Gastrocnemius medialis (tissue), 4 donors: ENCODE measurements around the gene DMAC2. TPM values are rescaled to one million over a fixed set of nuclear protein-coding genes. Genes with fewer than 3 reads are reported as not detected.

Experiments
- ATAC-seq, 2 donors: fragments of 150-250 bp; one replicate each; pipeline ENCODE4 v1.9.1; 2016
- DNase-seq, 2 donors: peaks; one replicate each; pipeline ENCODE4 v3.0.0-alpha.2; 2019
- H3K27ac ChIP-seq, 4 donors: fragments of 200-600 bp; sonication (generic); 1 replicate in 1 of 4; 2 replicates in 3 of 4; pipeline ENCODE4 v1.5.1; 2016 to 2018; ENCODE audit warnings: mild to moderate bottlenecking in 2 of 4, moderate library complexity in 1 of 4
- H3K27me3 ChIP-seq, 3 donors: fragments of 200-600 bp; sonication (generic) in 2 of 3; 1 replicate in 1 of 3; 2 replicates in 2 of 3; pipeline versions ENCODE4 v1.5.1 to v1.6.0; 2016 to 2019; ENCODE audit warnings: mild to moderate bottlenecking in 1 of 3, moderate library complexity in 1 of 3
- H3K36me3 ChIP-seq, 2 donors: fragments of 200-600 bp; sonication (generic) in 1 of 2; one replicate each; pipeline ENCODE4 v1.5.1; 2017 to 2018
- H3K4me1 ChIP-seq, 2 donors: fragments of 200-600 bp; sonication (generic) in 1 of 2; one replicate each; pipeline ENCODE4 v1.5.1; 2016 to 2017; ENCODE audit warnings: mild to moderate bottlenecking in 2 of 2
- H3K4me3 ChIP-seq, 4 donors: fragments of 200-600 bp; sonication (generic) in 3 of 4; 1 replicate in 1 of 4; 2 replicates in 3 of 4; pipeline ENCODE4 v1.5.1; 2016 to 2019; ENCODE audit warnings: mild to moderate bottlenecking in 2 of 4
- H3K9me3 ChIP-seq, 3 donors: fragments of 200-600 bp; sonication (generic) in 2 of 3; 1 replicate in 1 of 3; 2 replicates in 2 of 3; pipeline ENCODE4 v1.5.1; 2016 to 2019
- CTCF ChIP-seq, 5 experiments: fragments of 450-650 bp in 3 of 5; fragments of 200-600 bp in 2 of 5; sonication (generic) in 2 of 5; IDR thresholded peaks in 4 of 5; conservative IDR thresholded peaks in 1 of 5; 1 replicate in 4 of 5; 2 replicates in 1 of 5; pipeline ENCODE4 v1.5.1; 2016 to 2019; ENCODE audit warnings: antibody characterized with exemption in 5 of 5, mild to moderate bottlenecking in 3 of 5, moderate library complexity in 3 of 5
- POLR2A ChIP-seq, 2 donors: fragments of 450-650 bp; IDR thresholded peaks; one replicate each; pipeline ENCODE4 v1.6.1; 2017; ENCODE audit warnings: antibody characterized with exemption in 2 of 2, mild to moderate bottlenecking in 2 of 2, moderate library complexity in 2 of 2
- in situ Hi-C, 4 donors: fragments of 200-750 bp; cut with MboI; loops; one replicate each; pipeline versions ENCODE4 v1.15.0 to v1.8.0; 2017; ENCODE audit warnings: low sequenced_read_pairs in 4 of 4
- intact Hi-C: fragments of 100-400 bp; cut with DNase I; formaldehyde crosslinking; loops from one replicate; pipeline ENCODE4 v1.15.1; 2023; ENCODE audit warnings: low total_unique reads
- total RNA-seq, 4 donors: library from RNA; depleted of rRNA; stranded (reverse); fragments of >200 nt; gene quantifications; one replicate each; pipeline versions ENCODE4 v1.1.0 to v1.2.3, GENCODE V29; 2016

Gene DMAC2
- total RNA-seq, 4 donors from 2014 or later: 41.0 to 61.0 (median 49.8) TPM

DNA sequence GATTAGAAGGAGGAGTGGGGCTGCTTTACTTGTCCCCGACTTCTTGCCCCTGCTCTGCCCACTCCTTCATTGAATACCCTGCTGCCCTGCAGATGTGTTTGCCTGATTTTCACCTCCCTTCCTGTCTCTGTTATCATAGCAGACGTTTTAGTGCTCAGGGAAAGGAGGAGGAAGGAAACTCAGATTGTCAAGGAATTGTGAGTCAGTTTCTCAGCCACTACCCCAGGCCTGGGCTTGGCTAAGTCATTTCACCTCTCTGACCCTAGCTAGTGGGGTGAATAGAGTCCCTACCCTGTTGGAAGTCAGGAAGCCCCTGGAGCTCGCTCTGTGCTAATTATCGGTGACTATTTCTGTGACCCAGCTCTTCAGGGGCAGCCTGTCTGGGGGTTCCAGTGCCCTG lies 38.2 kb downstream of the DMAC2 start:
- intact Hi-C loops: no loop called here
- no peak for ATAC-seq
- H3K9me3 ChIP-seq: no peaks in the 10 kb centered on the region
- no peak for DNase-seq
- in situ Hi-C loops: no loop called here
- H3K27ac ChIP-seq: peak overlapping the region in 2 of 4 donors; percentile 3 to 49
- H3K4me3 ChIP-seq: no peak overlapping the region
- TF ChIP-seq POLR2A (IDR thresholded peaks at IDR 0.05): no peak
- H3K36me3 ChIP-seq: no peaks in the 10 kb centered on the region
- H3K4me1 ChIP-seq: peaks cover 28 to 32% of the 10 kb centered on the region in 2 donors
- no peaks in the 10 kb centered on the region for H3K27me3 ChIP-seq

DNA sequence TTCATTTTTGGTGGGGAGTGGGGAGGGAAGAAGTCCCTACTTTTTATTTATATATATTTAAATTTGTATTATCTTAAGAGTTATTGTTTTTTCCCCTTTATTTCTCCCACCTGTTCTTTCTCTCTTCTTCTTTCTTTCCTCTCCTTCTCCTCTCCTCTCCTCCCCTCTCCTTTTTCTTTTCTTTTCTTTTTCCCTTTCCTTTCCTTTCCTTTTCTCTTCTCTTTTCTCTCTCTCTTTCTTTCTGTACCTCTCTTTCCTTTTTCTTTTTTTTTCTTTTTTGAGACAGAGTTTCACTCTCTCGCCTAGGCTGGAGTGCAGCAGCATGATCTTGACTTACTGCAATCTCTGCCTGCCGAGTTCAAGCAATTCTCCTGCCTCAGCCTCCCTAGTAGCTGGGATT lies 40.2 kb downstream of the DMAC2 start:
- TF ChIP-seq CTCF (IDR thresholded peaks at IDR 0.05 in 4 of 5, conservative IDR thresholded peaks at IDR 0.05 in 1 of 5) (no peak), POLR2A (IDR thresholded peaks at IDR 0.05) (no peak)
- DNase-seq (no peak), ATAC-seq (no peak)
- Histone ChIP-seq H3K27me3 (no peaks in the 10 kb centered on the region), H3K36me3 (no peaks in the 10 kb centered on the region), H3K9me3 (no peaks in the 10 kb centered on the region), H3K4me3 (no peak overlapping the region), H3K27ac (no peak overlapping the region), H3K4me1 (peaks cover 33 to 35% of the 10 kb centered on the region in 2 donors)
- in situ Hi-C loops: no loop called here
- intact Hi-C loops: loop anchor here (2.0 kb wide), 1 partner anchor 15 kb away; no protein-coding TSS in a partner anchor

- peaks cover 33 to 35% of the 10 kb centered on the region in 2 donors for H3K4me1 ChIP-seq
- H3K4me3 ChIP-seq: peak overlapping the region; percentile 73 to 95 (median 92)
- ATAC-seq (no peak), DNase-seq (no peak)
- intact Hi-C loops (loop anchor here (2.0 kb wide), 1 partner anchor 16 kb away; no protein-coding TSS in a partner anchor), in situ Hi-C loops (no loop called here)
- no peaks in the 10 kb centered on the region for H3K9me3 ChIP-seq
- no peaks in the 10 kb centered on the region for H3K36me3 ChIP-seq
- no peaks in the 10 kb centered on the region for H3K27me3 ChIP-seq
- no peak for TF ChIP-seq POLR2A (IDR thresholded peaks at IDR 0.05)
- H3K27ac ChIP-seq: peak overlapping the region; percentile 90 to 97 (median 94)
These were observed 40.6 kb downstream of the DMAC2 start for GRCh38 chr19:41399091-41399490.

DNA sequence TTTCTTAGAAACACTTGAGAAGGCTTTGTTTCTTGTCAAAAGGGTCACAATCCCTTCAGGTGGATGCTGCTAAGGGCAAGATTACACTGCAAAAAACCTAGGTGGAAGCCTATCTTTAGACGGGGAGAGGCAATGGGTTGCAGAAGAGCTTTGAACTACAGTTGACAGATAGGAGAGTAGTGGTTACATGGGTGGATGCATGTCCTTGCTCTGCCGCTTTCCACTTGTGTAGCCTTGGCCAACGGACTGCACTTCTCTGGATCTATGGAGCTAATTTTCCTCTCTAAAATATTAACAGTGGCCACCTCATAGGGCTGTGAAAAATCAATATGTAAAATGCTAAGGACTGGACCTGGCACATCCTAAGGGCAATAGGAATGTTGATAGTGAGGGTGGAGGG lies 41.1 kb downstream of the DMAC2 start:
- H3K4me1 ChIP-seq: peaks cover 30 to 31% of the 10 kb centered on the region in 2 donors
- TF ChIP-seq CTCF (IDR thresholded peaks at IDR 0.05 in 4 of 5, conservative IDR thresholded peaks at IDR 0.05 in 1 of 5): no peak
- TF ChIP-seq POLR2A (IDR thresholded peaks at IDR 0.05): no peak
- H3K4me3 ChIP-seq: peak overlapping the region; percentile 73 to 95 (median 92)
- no peaks in the 10 kb centered on the region for H3K27me3 ChIP-seq
- in situ Hi-C loops (no loop called here), intact Hi-C loops (loop anchor here (2.0 kb wide), 1 partner anchor 16 kb away; no protein-coding TSS in a partner anchor)
- no peaks in the 10 kb centered on the region for H3K9me3 ChIP-seq
- DNase-seq (no peak), ATAC-seq (no peak)
- peak overlapping the region; percentile 90 to 97 (median 94) for H3K27ac ChIP-seq
- no peaks in the 10 kb centered on the region for H3K36me3 ChIP-seq

- no peak for DNase-seq
- peak overlapping the region; percentile 90 to 97 (median 94) for H3K27ac ChIP-seq
- ATAC-seq: peak in 1 of 2 donors; percentile 7
- intact Hi-C loops: loop anchor here (2.0 kb wide), 1 partner anchor 17 kb away; no protein-coding TSS in a partner anchor
- no peaks in the 10 kb centered on the region for H3K27me3 ChIP-seq
- H3K36me3 ChIP-seq: no peaks in the 10 kb centered on the region
- in situ Hi-C loops: no loop called here
- TF ChIP-seq POLR2A (IDR thresholded peaks at IDR 0.05): no peak
- no peak for TF ChIP-seq CTCF (IDR thresholded peaks at IDR 0.05 in 4 of 5, conservative IDR thresholded peaks at IDR 0.05 in 1 of 5)
- peaks cover 25 to 27% of the 10 kb centered on the region in 2 donors for H3K4me1 ChIP-seq
- peak overlapping the region; percentile 73 to 95 (median 92) for H3K4me3 ChIP-seq
- H3K9me3 ChIP-seq: no peaks in the 10 kb centered on the region
These were observed 41.7 kb downstream of the DMAC2 start for GRCh38 chr19:41398050-41398418.
